GM12891 (cell line): ENCODE data around the gene CEP83.

Source experiments
- POLR2A ChIP-seq: IDR thresholded peaks from 2 replicates; pipeline ENCODE4 v1.6.1; 2011; ENCODE audit warnings: low read depth, low read length, control low read depth
- POLR2AphosphoS5 ChIP-seq: IDR thresholded peaks from 2 replicates; pipeline ENCODE4 v1.6.1; 2011; ENCODE audit warnings: low read depth, low read length, control low read depth
- SPI1 ChIP-seq: IDR thresholded peaks from 2 replicates; pipeline ENCODE4 v1.6.1; 2011; ENCODE audit warnings: low read depth, low read length, control low read depth

- no peak for TF ChIP-seq POLR2AphosphoS5
- TF ChIP-seq POLR2A: no peak
- no peak for TF ChIP-seq SPI1
Measured at GRCh38 chr12:94265539-94265938, 194.1 kb downstream of the CEP83 start.
